ENCODE measurements around the gene LINGO1. TPM values are rescaled to one million over a fixed set of nuclear protein-coding genes. Genes with fewer than 3 reads are reported as not detected.

Gene LINGO1
- total RNA-seq, 2 donors from 2014 or later, result 7.9 to 19.7 TPM

DNA sequence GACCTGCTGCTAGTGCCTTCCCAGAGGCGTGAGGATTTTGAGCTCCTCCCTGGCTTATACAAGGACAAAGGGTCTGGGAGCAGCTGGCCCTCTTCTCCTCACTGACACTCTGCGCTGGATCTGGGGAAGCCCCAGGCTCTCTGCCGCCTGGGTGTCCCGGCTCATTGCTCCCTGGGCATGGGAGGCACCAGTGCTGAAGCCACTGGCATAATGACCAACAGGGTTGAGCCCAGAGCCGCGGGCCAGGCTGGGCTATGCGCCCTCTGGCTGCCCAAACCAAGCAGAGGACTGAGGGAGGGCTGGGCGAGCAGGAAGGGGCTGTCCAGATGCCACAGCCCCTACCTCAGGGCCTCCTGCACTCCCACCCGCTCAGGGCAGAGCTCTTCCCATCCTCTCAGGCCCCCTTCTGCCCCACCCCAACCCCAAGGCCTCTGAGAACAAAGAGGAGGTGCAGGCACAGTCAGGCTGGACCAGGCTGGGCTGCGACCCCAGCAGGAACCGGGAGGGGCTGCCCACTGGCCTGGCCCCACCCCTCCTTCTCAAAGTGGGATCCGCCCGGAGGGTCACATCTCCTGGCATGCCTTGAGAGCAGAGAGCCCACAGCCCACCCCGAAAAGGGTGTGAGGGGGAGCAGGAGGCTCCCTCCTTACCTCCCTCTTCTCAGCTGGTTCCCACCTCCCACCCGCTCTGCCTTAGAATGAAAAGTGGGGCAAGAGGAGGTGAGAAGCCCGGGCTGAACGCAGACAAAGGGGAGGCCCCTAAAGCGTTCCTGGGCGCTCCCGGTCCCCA is 1.6 kb downstream of the LINGO1 start:
- H3K4me1 Mint-ChIP-seq, result peaks cover 50% of the 10 kb centered on the region
- H3K27ac Mint-ChIP-seq, result no peak overlapping the region
- Histone ChIP-seq H3K27me3 (ENCODE audit: control insufficient read depth, insufficient read depth, low read length, poor library complexity, severe bottlenecking) (peaks cover 49% of the 10 kb centered on the region), H3K4me1 (ENCODE audit: control insufficient read depth, insufficient read depth, low read length) (peaks cover 6% of the 10 kb centered on the region), H3K27ac (ENCODE audit: low read depth, low read length) (peak overlapping the region; percentile 84), H3K9me3 (ENCODE audit: control insufficient read depth, low read length) (no peaks in the 10 kb centered on the region), H3K4me3 (ENCODE audit: low read length) (no peak overlapping the region), H3K36me3 (ENCODE audit: control insufficient read depth, insufficient read depth, low read length) (no peaks in the 10 kb centered on the region), H3K9ac (ENCODE audit: extremely low read depth, low read length, poor library complexity, severe bottlenecking) (no peak overlapping the region)
- no peaks in the 10 kb centered on the region for H3K36me3 Mint-ChIP-seq (ENCODE audit: low read depth)
- H3K9me3 Mint-ChIP-seq, result no peaks in the 10 kb centered on the region
- H3K4me3 Mint-ChIP-seq, result peak overlapping the region; percentile 57
- TF ChIP-seq, protein P1, sequence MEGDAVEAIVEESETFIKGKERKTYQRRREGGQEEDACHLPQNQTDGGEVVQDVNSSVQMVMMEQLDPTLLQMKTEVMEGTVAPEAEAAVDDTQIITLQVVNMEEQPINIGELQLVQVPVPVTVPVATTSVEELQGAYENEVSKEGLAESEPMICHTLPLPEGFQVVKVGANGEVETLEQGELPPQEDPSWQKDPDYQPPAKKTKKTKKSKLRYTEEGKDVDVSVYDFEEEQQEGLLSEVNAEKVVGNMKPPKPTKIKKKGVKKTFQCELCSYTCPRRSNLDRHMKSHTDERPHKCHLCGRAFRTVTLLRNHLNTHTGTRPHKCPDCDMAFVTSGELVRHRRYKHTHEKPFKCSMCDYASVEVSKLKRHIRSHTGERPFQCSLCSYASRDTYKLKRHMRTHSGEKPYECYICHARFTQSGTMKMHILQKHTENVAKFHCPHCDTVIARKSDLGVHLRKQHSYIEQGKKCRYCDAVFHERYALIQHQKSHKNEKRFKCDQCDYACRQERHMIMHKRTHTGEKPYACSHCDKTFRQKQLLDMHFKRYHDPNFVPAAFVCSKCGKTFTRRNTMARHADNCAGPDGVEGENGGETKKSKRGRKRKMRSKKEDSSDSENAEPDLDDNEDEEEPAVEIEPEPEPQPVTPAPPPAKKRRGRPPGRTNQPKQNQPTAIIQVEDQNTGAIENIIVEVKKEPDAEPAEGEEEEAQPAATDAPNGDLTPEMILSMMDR (conservative IDR thresholded peaks at IDR 0.05), result peak; percentile 62
- peak; percentile 80 for DNase-seq
- peaks cover 41% of the 10 kb centered on the region for H3K27me3 Mint-ChIP-seq (ENCODE audit: insufficient read depth)
- WGBS, 2 experiments (ENCODE audit: insufficient coverage in 1 of 2, insufficient read length in 1 of 2), result 27 to 40% methylated on average over 1 to 19 of the region's 20 CpGs

DNA sequence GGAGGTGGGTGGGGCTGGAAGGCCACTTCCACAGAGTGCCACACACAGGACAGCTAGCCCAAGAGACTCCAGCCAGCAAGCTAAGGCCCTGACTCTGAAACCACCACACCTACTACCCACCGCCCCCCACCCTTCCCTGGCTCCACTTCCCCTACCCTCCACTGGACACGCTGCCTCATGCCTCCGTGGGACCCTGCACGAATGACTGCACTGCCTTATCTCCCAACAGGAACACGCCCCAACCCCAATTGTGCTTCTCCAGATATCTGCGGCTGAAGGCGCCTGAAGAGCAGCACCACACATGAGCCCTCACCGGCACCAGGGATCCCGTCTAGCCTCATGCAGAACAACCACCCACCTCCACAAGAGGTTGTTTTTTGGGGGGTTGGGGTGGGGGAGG is 2.7 kb downstream of the LINGO1 start:
- H3K4me1 ChIP-seq (ENCODE audit: control insufficient read depth, insufficient read depth, low read length), result peaks cover 6% of the 10 kb centered on the region
- H3K9me3 Mint-ChIP-seq, result no peaks in the 10 kb centered on the region
- no peak overlapping the region for H3K4me3 ChIP-seq (ENCODE audit: low read length)
- WGBS, 2 experiments (ENCODE audit: insufficient coverage in 1 of 2, insufficient read length in 1 of 2), result 87 to 93% methylated on average over 5 to 7 of the region's 9 CpGs
- no peak for DNase-seq
- no peak overlapping the region for H3K4me3 Mint-ChIP-seq
- no peak overlapping the region for H3K9ac ChIP-seq (ENCODE audit: extremely low read depth, low read length, poor library complexity, severe bottlenecking)
- no peak overlapping the region for H3K27ac ChIP-seq (ENCODE audit: low read depth, low read length)
- H3K9me3 ChIP-seq (ENCODE audit: control insufficient read depth, low read length), result no peaks in the 10 kb centered on the region
- H3K36me3 Mint-ChIP-seq (ENCODE audit: low read depth), result no peaks in the 10 kb centered on the region
- no peak overlapping the region for H3K27ac Mint-ChIP-seq
- peaks cover 38% of the 10 kb centered on the region for H3K27me3 ChIP-seq (ENCODE audit: control insufficient read depth, insufficient read depth, low read length, poor library complexity, severe bottlenecking)
- H3K4me1 Mint-ChIP-seq, result peaks cover 46% of the 10 kb centered on the region
- TF ChIP-seq, protein P1 (conservative IDR thresholded peaks at IDR 0.05), result no peak
- peaks cover 34% of the 10 kb centered on the region for H3K27me3 Mint-ChIP-seq (ENCODE audit: insufficient read depth)
- no peaks in the 10 kb centered on the region for H3K36me3 ChIP-seq (ENCODE audit: control insufficient read depth, insufficient read depth, low read length)

DNA sequence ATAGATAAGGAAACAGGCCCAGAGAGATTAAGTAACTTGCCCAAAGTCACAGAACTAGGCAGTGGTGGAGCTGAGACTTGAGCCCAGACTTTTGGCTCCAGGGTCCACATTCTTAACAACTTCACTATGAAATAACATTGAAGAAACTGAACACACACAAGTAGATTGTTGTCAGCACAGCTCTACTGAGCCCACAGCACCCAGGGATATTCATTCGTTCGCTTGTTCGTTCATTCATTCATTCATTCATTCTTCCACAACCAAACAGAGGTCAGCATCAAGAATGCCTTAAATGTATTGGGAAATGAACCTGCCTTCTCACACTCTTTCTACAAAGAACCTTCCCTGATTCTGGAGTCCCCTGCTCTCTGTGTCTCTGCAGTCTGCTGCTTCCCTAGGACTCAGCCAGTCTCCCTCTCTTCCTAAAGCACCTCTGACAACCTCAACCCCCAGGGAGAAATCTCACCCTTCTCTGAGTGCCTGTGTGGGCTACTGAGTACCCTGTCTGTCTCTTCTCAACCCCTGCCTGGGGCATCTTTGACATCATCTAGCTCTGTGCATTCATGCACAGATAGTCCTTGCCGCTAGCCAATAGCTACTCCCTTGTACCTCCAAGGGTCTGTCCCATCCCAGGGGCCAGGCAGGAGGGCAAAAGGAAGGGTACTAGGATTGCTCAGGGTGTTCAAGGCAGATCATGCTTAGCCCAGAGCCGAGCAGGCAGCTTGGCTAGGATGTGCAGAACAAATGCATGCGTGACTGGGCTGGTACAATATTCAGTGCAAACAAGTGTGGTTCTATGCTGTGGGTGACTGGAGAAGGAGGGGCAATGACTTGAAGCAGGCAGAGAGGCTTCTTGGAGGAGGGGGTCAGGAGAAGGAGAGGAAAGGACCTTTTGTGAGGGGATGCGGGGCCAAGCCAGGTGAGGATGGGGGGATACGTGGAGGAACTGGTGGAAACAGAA is 3.4 kb downstream of the LINGO1 start:
- peaks cover 35% of the 10 kb centered on the region for H3K27me3 ChIP-seq (ENCODE audit: control insufficient read depth, insufficient read depth, low read length, poor library complexity, severe bottlenecking)
- no peak overlapping the region for H3K27ac ChIP-seq (ENCODE audit: low read depth, low read length)
- no peak for DNase-seq
- peaks cover 6% of the 10 kb centered on the region for H3K4me1 ChIP-seq (ENCODE audit: control insufficient read depth, insufficient read depth, low read length)
- no peaks in the 10 kb centered on the region for H3K9me3 ChIP-seq (ENCODE audit: control insufficient read depth, low read length)
- peaks cover 45% of the 10 kb centered on the region for H3K4me1 Mint-ChIP-seq
- no peak overlapping the region for H3K4me3 ChIP-seq (ENCODE audit: low read length)
- H3K4me3 Mint-ChIP-seq, result no peak overlapping the region
- WGBS, 2 experiments (ENCODE audit: insufficient coverage in 1 of 2, insufficient read length in 1 of 2), result 89 to 91% methylated on average over 5 to 8 of the region's 8 CpGs
- H3K36me3 ChIP-seq (ENCODE audit: control insufficient read depth, insufficient read depth, low read length), result no peaks in the 10 kb centered on the region
- no peaks in the 10 kb centered on the region for H3K36me3 Mint-ChIP-seq (ENCODE audit: low read depth)
- no peak overlapping the region for H3K27ac Mint-ChIP-seq
- peaks cover 30% of the 10 kb centered on the region for H3K27me3 Mint-ChIP-seq (ENCODE audit: insufficient read depth)
- TF ChIP-seq, protein P1 (conservative IDR thresholded peaks at IDR 0.05), result no peak
- H3K9me3 Mint-ChIP-seq, result no peaks in the 10 kb centered on the region
- H3K9ac ChIP-seq (ENCODE audit: extremely low read depth, low read length, poor library complexity, severe bottlenecking), result no peak overlapping the region

All from endodermal cell (in vitro differentiated cells).